NCI-H2081 (cell line): Measurements from ENCODE around the gene NHERF1.

ENCODE experiments used
- DNase-seq, 2 experiments: peaks; one replicate each; lab custom pipeline; 2025; lab: John Stamatoyannopoulos, UW

Gene NHERF1

GRCh38 chr17:74749279-74750038, 1.0 kb downstream of the NHERF1 start:
- DNase-seq = no peak

- DNase-seq = no peak
These were observed 1.6 kb downstream of the NHERF1 start for GRCh38 chr17:74750039-74750326.

- no peak for DNase-seq
These were observed 2.1 kb downstream of the NHERF1 start for GRCh38 chr17:74750327-74751069.

GRCh38 chr17:74752415-74752814, 4.0 kb downstream of the NHERF1 start:
- no peak for DNase-seq

- no peak for DNase-seq
These were observed 4.5 kb downstream of the NHERF1 start for GRCh38 chr17:74752822-74753401.

- DNase-seq = no peak
These were observed 6.4 kb downstream of the NHERF1 start for GRCh38 chr17:74754832-74755231.

GRCh38 chr17:74755533-74755932, 7.1 kb downstream of the NHERF1 start:
- no peak for DNase-seq

- DNase-seq = no peak
These were observed 8.5 kb downstream of the NHERF1 start for GRCh38 chr17:74756891-74757290.

- no peak for DNase-seq
These were observed 9.1 kb downstream of the NHERF1 start for GRCh38 chr17:74757502-74757901.

GRCh38 chr17:74757931-74758847, 9.8 kb downstream of the NHERF1 start:
- DNase-seq = no peak

- no peak for DNase-seq
These were observed 10.4 kb downstream of the NHERF1 start for GRCh38 chr17:74758848-74759168.

GRCh38 chr17:74759243-74759801, 10.9 kb downstream of the NHERF1 start:
- DNase-seq = no peak

GRCh38 chr17:74759941-74760340, 11.5 kb downstream of the NHERF1 start:
- no peak for DNase-seq

- DNase-seq = no peak
These were observed 12.1 kb downstream of the NHERF1 start for GRCh38 chr17:74760404-74761105.

- no peak for DNase-seq
These were observed 13.0 kb downstream of the NHERF1 start for GRCh38 chr17:74761419-74761818.

GRCh38 chr17:74761931-74762330, 13.5 kb downstream of the NHERF1 start:
- no peak for DNase-seq

GRCh38 chr17:74763565-74764387, 15.3 kb downstream of the NHERF1 start:
- no peak for DNase-seq

GRCh38 chr17:74764751-74765286, 16.4 kb downstream of the NHERF1 start:
- DNase-seq = no peak

- DNase-seq = no peak
These were observed 18.0 kb downstream of the NHERF1 start for GRCh38 chr17:74766413-74766812.

- no peak for DNase-seq
These were observed 18.7 kb downstream of the NHERF1 start for GRCh38 chr17:74767111-74767516.
